SK-N-SH treated with all-trans-retinoic acid at 6 μM for 48 hours (cell line): ENCODE results near the gene ECEL1.

Experiments
- ATAC-seq: fragments of 200-7000 bp; cut with Tn5 transposase; 3 replicates; pipeline ENCODE4 v1.9.1; 2020; ENCODE audit warnings: mild to moderate bottlenecking, moderate library complexity
- ARNTL ChIP-seq: fragments of 450-650 bp; formaldehyde crosslinking; IDR thresholded peaks from 2 replicates; pipeline ENCODE4 v1.5.0; 2020; ENCODE audit warnings: low read depth, mild to moderate bottlenecking, moderate library complexity, borderline replicate concordance
- CREB5 ChIP-seq: fragments of 250-450 bp; sonication (Bioruptor Pico); IDR thresholded peaks from 2 replicates; pipeline ENCODE4 v1.5.1; 2020; ENCODE audit warnings: low read depth, mild to moderate bottlenecking, moderate library complexity
- CSDC2 ChIP-seq: fragments of 250-450 bp; sonication (Bioruptor Pico); IDR thresholded peaks from 2 replicates; pipeline ENCODE4 v1.5.0; 2020; ENCODE audit warnings: mild to moderate bottlenecking, moderate library complexity
- ESRRG ChIP-seq: fragments of 250-450 bp; sonication (Bioruptor Pico); IDR thresholded peaks from 2 replicates; pipeline ENCODE4 v1.6.1; 2021; ENCODE audit warnings: mild to moderate bottlenecking
- GLIS3 ChIP-seq: fragments of 250-450 bp; sonication (Bioruptor Pico); IDR thresholded peaks from 2 replicates; pipeline ENCODE4 v1.5.0; 2020; ENCODE audit warnings: mild to moderate bottlenecking, moderate library complexity
- ISL1 ChIP-seq: fragments of 250-450 bp; sonication (Bioruptor Pico); IDR thresholded peaks from 2 replicates; pipeline ENCODE4 v2.1.2; 2022; ENCODE audit warnings: mild to moderate bottlenecking, moderate library complexity
- OSR1 ChIP-seq: fragments of 250-450 bp; sonication (Bioruptor Pico); IDR thresholded peaks from 2 replicates; pipeline ENCODE4 v1.8.0; 2022; ENCODE audit warnings: moderate library complexity, mild to moderate bottlenecking, inconsistent platforms
- PATZ1 ChIP-seq: fragments of 250-450 bp; sonication (Bioruptor Pico); IDR thresholded peaks from 2 replicates; pipeline ENCODE4 v1.8.0; 2020; ENCODE audit warnings: mild to moderate bottlenecking, moderate library complexity, borderline replicate concordance
- POU6F1 ChIP-seq: fragments of 250-450 bp; sonication (Bioruptor Pico); IDR thresholded peaks from 2 replicates; pipeline ENCODE4 v1.8.0; 2021; ENCODE audit warnings: low read depth, mild to moderate bottlenecking, moderate library complexity, borderline replicate concordance
- PPARA ChIP-seq: fragments of 250-450 bp; sonication (Bioruptor Pico); IDR thresholded peaks from 2 replicates; pipeline ENCODE4 v1.5.0; 2020; ENCODE audit warnings: mild to moderate bottlenecking, borderline replicate concordance
- RARB ChIP-seq: fragments of 250-450 bp; sonication (Bioruptor Pico); IDR thresholded peaks from 2 replicates; pipeline ENCODE4 v1.8.0; 2021; ENCODE audit warnings: mild to moderate bottlenecking, moderate library complexity
- SNAI2 ChIP-seq: fragments of 250-450 bp; sonication (Bioruptor Pico); IDR thresholded peaks from 2 replicates; pipeline ENCODE4 v1.5.0; 2020; ENCODE audit warnings: mild to moderate bottlenecking, moderate library complexity
- TCF4 ChIP-seq: fragments of 250-450 bp; sonication (Bioruptor Pico); IDR thresholded peaks from 2 replicates; pipeline ENCODE4 v1.8.0; 2021; ENCODE audit warnings: mild to moderate bottlenecking, moderate library complexity, borderline replicate concordance
- TOX ChIP-seq: fragments of 250-450 bp; sonication (Bioruptor Pico); IDR thresholded peaks from 2 replicates; pipeline ENCODE4 v1.8.0; 2021; ENCODE audit warnings: mild to moderate bottlenecking, moderate library complexity, borderline replicate concordance
- TSHZ2 ChIP-seq: fragments of 250-450 bp; sonication (Bioruptor Pico); IDR thresholded peaks from 2 replicates; pipeline ENCODE4 v1.5.0; 2020; ENCODE audit warnings: mild to moderate bottlenecking, moderate library complexity
- ZC3H10 ChIP-seq: fragments of 250-450 bp; sonication (Bioruptor Pico); IDR thresholded peaks from 2 replicates; pipeline ENCODE4 v1.5.1; 2021; ENCODE audit warnings: mild to moderate bottlenecking, moderate library complexity
- ZFP3 ChIP-seq: fragments of 250-450 bp; sonication (Bioruptor Pico); IDR thresholded peaks from 2 replicates; pipeline ENCODE4 v1.5.0; 2020; ENCODE audit warnings: mild to moderate bottlenecking, moderate library complexity
- ZFP30 ChIP-seq: fragments of 450-650 bp; formaldehyde crosslinking; IDR thresholded peaks from 2 replicates; pipeline ENCODE4 v1.5.0; 2022; ENCODE audit warnings: mild to moderate bottlenecking, moderate library complexity
- ZNF565 ChIP-seq: fragments of 450-650 bp; formaldehyde crosslinking; conservative IDR thresholded peaks from 2 replicates; pipeline ENCODE4 v1.5.0; 2020; ENCODE audit warnings: low read depth, mild to moderate bottlenecking, moderate library complexity
- ZNF70 ChIP-seq: fragments of 450-650 bp; formaldehyde crosslinking; IDR thresholded peaks from 2 replicates; pipeline ENCODE4 v1.5.0; 2020; ENCODE audit warnings: mild to moderate bottlenecking, moderate library complexity
- ZNF8 ChIP-seq: fragments of 450-650 bp; formaldehyde crosslinking; IDR thresholded peaks from 2 replicates; pipeline ENCODE4 v1.5.0; 2020; ENCODE audit warnings: mild to moderate bottlenecking, moderate library complexity

The ECEL1 gene

GRCh38 chr2:232487385-232488096 is at the start of gene ECEL1:
Gene ECEL1, minus strand, starts transcription at chr2:232487834. Its CDS starts 1,181 bp downstream, at chr2:232486653.
- TF ChIP-seq ZFP30 (CRISPR knock-in tag) = no peak
- no peak for TF ChIP-seq TSHZ2
- TF ChIP-seq ARNTL (CRISPR knock-in tag) = no peak
- no peak for TF ChIP-seq ISL1 (CRISPR knock-in tag)
- no peak for TF ChIP-seq RARB (CRISPR knock-in tag)
- no peak for ATAC-seq

- ATAC-seq = no peak
- TF ChIP-seq CSDC2 (CRISPR knock-in tag) (no peak), PPARA (CRISPR knock-in tag) (no peak), ISL1 (CRISPR knock-in tag) (no peak), CREB5 (CRISPR knock-in tag) (no peak), SNAI2 (no peak), ZNF8 (CRISPR knock-in tag) (no peak), ZC3H10 (no peak), ZFP3 (no peak), OSR1 (no peak), GLIS3 (no peak), ARNTL (CRISPR knock-in tag) (no peak), ZNF70 (CRISPR knock-in tag) (no peak), ZNF565 (CRISPR knock-in tag) (no peak), TSHZ2 (no peak), TCF4 (CRISPR knock-in tag) (no peak), ZFP30 (CRISPR knock-in tag) (no peak), PATZ1 (CRISPR knock-in tag) (no peak), TOX (no peak), ESRRG (CRISPR knock-in tag) (no peak), POU6F1 (CRISPR knock-in tag) (no peak)
These were observed 49.4 kb upstream of the ECEL1 start for GRCh38 chr2:232537079-232537478.
